Spleen (tissue), 11 donors: Measurements from ENCODE around the gene ZMPSTE24. TPM values are rescaled to one million over a fixed set of nuclear protein-coding genes. Genes with fewer than 3 reads are reported as not detected.

ENCODE experiments used
- DNase-seq: peaks from one replicate; pipeline ENCODE4 v3.0.0-alpha.2; 2020
- H3K27ac ChIP-seq, 8 donors: fragments of 200-600 bp; sonication (generic) in 7 of 8; 1 replicate in 4 of 8; 2 replicates in 4 of 8; pipeline versions ENCODE4 v1.5.0 to v1.8.0; 2016 to 2021; ENCODE audit warnings: inconsistent platforms in 4 of 8, mild to moderate bottlenecking in 4 of 8, moderate library complexity in 1 of 8
- H3K27me3 ChIP-seq, 7 donors: fragments of 200-600 bp; sonication (generic) in 6 of 7; replicated peaks in 1 of 7; 1 replicate in 4 of 7; 2 replicates in 3 of 7; pipeline versions ENCODE4 v1.5.0 to v1.8.0; 2016 to 2021; ENCODE audit warnings: inconsistent platforms in 3 of 7, mild to moderate bottlenecking in 1 of 7
- H3K36me3 ChIP-seq, 6 donors: fragments of 200-600 bp; sonication (generic) in 5 of 6; 1 replicate in 4 of 6; 2 replicates in 2 of 6; pipeline versions ENCODE4 v1.5.0 to v1.8.0; 2016 to 2021; ENCODE audit warnings: inconsistent platforms in 2 of 6
- H3K4me1 ChIP-seq, 6 donors: fragments of 200-600 bp; sonication (generic) in 5 of 6; 1 replicate in 3 of 6; 2 replicates in 3 of 6; pipeline versions ENCODE4 v1.5.0 to v1.8.0; 2016 to 2021; ENCODE audit warnings: inconsistent platforms in 3 of 6
- H3K4me3 ChIP-seq, 8 donors: fragments of 200-600 bp; sonication (generic) in 7 of 8; 1 replicate in 4 of 8; 2 replicates in 4 of 8; pipeline versions ENCODE4 v1.5.0 to v1.8.0; 2016 to 2021; ENCODE audit warnings: inconsistent platforms in 4 of 8, mild to moderate bottlenecking in 4 of 8, moderate library complexity in 2 of 8
- H3K9me3 ChIP-seq, 8 donors: fragments of 200-600 bp; sonication (generic) in 7 of 8; 1 replicate in 4 of 8; 2 replicates in 4 of 8; pipeline versions ENCODE4 v1.5.0 to v1.8.0; 2016 to 2021; ENCODE audit warnings: inconsistent platforms in 4 of 8
- CTCF ChIP-seq, 11 experiments: fragments of 200-600 bp in 7 of 11; fragments of 450-650 bp in 4 of 11; sonication (generic) in 4 of 11; IDR thresholded peaks in 8 of 11; conservative IDR thresholded peaks in 3 of 11; 1 replicate in 7 of 11; 2 replicates in 4 of 11; pipeline versions ENCODE4 v1.4.0 to v1.8.0; 2016 to 2021; ENCODE audit warnings: antibody characterized with exemption in 11 of 11, inconsistent platforms in 4 of 11, mild to moderate bottlenecking in 1 of 11
- POLR2A ChIP-seq, 3 donors: fragments of 450-650 bp; IDR thresholded peaks; one replicate each; pipeline ENCODE4 v1.5.1; 2017; ENCODE audit warnings: antibody characterized with exemption in 3 of 3, mild to moderate bottlenecking in 1 of 3
- POLR2AphosphoS5 ChIP-seq, 3 donors: sonication (generic); formaldehyde crosslinking; IDR thresholded peaks; one replicate each; pipeline ENCODE4 v1.5.1; 2017; ENCODE audit warnings: antibody characterized with exemption in 3 of 3
- WGBS, 5 donors: extraction: QIAGEN DNeasy Blood & Tissue Kit in 3 of 5; methylation state at CpG; one replicate each; pipeline versions ENCODE4 v1.1.5 to v1.1.7; 2013 to 2018; 5-methylcytosine and 5-hydroxymethylcytosine counted together
- intact Hi-C: fragments of 100-400 bp; cut with DNase I; formaldehyde crosslinking; loops from one replicate; pipeline ENCODE4 v1.15.0; 2023; ENCODE audit warnings: low total_unique reads
- polyA plus RNA-seq, 3 donors: library from polyadenylated mRNA; stranded (reverse); fragments of 200-250 nt; gene quantifications; one replicate each; pipeline ENCODE4 v1.2.1, GENCODE V29; 2013
- total RNA-seq, 7 donors: library from RNA; depleted of rRNA in 3 of 7; stranded (reverse); fragments of >200 nt in 3 of 7; fragmentation: NEBNext Ultra II Directional in 4 of 7; extraction: Animal tissue kit (Norgen Biotek cat#: 25700) in 4 of 7; gene quantifications; one replicate each; pipeline versions ENCODE4 v1.1.0 to v1.2.1, GENCODE V29; 2016 to 2021
- donor health status: healthy with polysubstance abuse.
- donor health status: DM: no; HTN: no; CAD: no; lungs with moderate emphysema.
- donor health status: DM: no; HTN: no; CAD: no.
- donor health status: Bipolar disorder and iron deficiency.
- donor health status: healthy.
- donor health status: DM: no; HTN: no; CAD: no.
- donor health status: DM: yes; HTN: yes; CAD: no.

ZMPSTE24 gene
- total and polyA plus RNA-seq, 10 donors: 7.9 to 33.3 (median 23.9) TPM

GRCh38 chr1:40270152-40270834 is 12.3 kb downstream of the ZMPSTE24 start:
- no peak overlapping the region for H3K4me3 ChIP-seq
- no peaks in the 10 kb centered on the region for H3K27me3 ChIP-seq
- WGBS, 5 donors: 34 to 67% (median 58%) methylated on average over 3 of the region's 3 CpGs
- TF ChIP-seq POLR2A (IDR thresholded peaks at IDR 0.05) (no peak), POLR2AphosphoS5 (IDR thresholded peaks at IDR 0.05) (no peak), CTCF (IDR thresholded peaks at IDR 0.05 in 8 of 11, conservative IDR thresholded peaks at IDR 0.05 in 3 of 11) (no peak)
- DNase-seq: no peak
- no peak overlapping the region for H3K27ac ChIP-seq
- H3K36me3 ChIP-seq: peaks cover 0 to 100% (median 69%) of the 10 kb centered on the region in 6 donors
- intact Hi-C loops: no loop called here
- H3K4me1 ChIP-seq: no peaks in the 10 kb centered on the region
- no peaks in the 10 kb centered on the region for H3K9me3 ChIP-seq

GRCh38 chr1:40272653-40273213 is 14.7 kb downstream of the ZMPSTE24 start:
- Histone ChIP-seq H3K27me3 (no peaks in the 10 kb centered on the region), H3K9me3 (no peaks in the 10 kb centered on the region), H3K4me1 (no peaks in the 10 kb centered on the region), H3K27ac (no peak overlapping the region), H3K4me3 (no peak overlapping the region), H3K36me3 (peaks cover 0 to 100% (median 77%) of the 10 kb centered on the region in 6 donors)
- TF ChIP-seq CTCF (IDR thresholded peaks at IDR 0.05 in 8 of 11, conservative IDR thresholded peaks at IDR 0.05 in 3 of 11) (no peak), POLR2A (IDR thresholded peaks at IDR 0.05) (no peak), POLR2AphosphoS5 (IDR thresholded peaks at IDR 0.05) (no peak)
- 80 to 92% (median 91%) methylated on average over 3 of the region's 3 CpGs for WGBS, 5 donors
- no peak for DNase-seq
- intact Hi-C loops: no loop called here

- H3K27me3 ChIP-seq: no peaks in the 10 kb centered on the region
- intact Hi-C loops: no loop called here
- TF ChIP-seq POLR2AphosphoS5 (IDR thresholded peaks at IDR 0.05) (no peak), CTCF (IDR thresholded peaks at IDR 0.05 in 8 of 11, conservative IDR thresholded peaks at IDR 0.05 in 3 of 11) (no peak), POLR2A (IDR thresholded peaks at IDR 0.05) (no peak)
- H3K27ac ChIP-seq: no peak overlapping the region
- no peak overlapping the region for H3K4me3 ChIP-seq
- H3K36me3 ChIP-seq: peaks cover 0 to 95% (median 68%) of the 10 kb centered on the region in 6 donors
- 80 to 92% (median 91%) methylated on average over 4 of the region's 4 CpGs for WGBS, 5 donors
- no peak for DNase-seq
- H3K4me1 ChIP-seq: no peaks in the 10 kb centered on the region
- no peaks in the 10 kb centered on the region for H3K9me3 ChIP-seq
These were observed 15.6 kb downstream of the ZMPSTE24 start for GRCh38 chr1:40273547-40274166.

GRCh38 chr1:40274331-40274730 is 16.3 kb downstream of the ZMPSTE24 start:
- Histone ChIP-seq H3K27ac (no peak overlapping the region), H3K9me3 (no peaks in the 10 kb centered on the region), H3K4me3 (no peak overlapping the region), H3K36me3 (peaks cover 0 to 95% (median 65%) of the 10 kb centered on the region in 6 donors), H3K27me3 (no peaks in the 10 kb centered on the region), H3K4me1 (no peaks in the 10 kb centered on the region)
- no peak for DNase-seq
- TF ChIP-seq POLR2A (IDR thresholded peaks at IDR 0.05) (no peak), POLR2AphosphoS5 (IDR thresholded peaks at IDR 0.05) (no peak), CTCF (IDR thresholded peaks at IDR 0.05 in 8 of 11, conservative IDR thresholded peaks at IDR 0.05 in 3 of 11) (no peak)
- intact Hi-C loops: no loop called here
- 91 to 99% (median 94%) methylated on average over 2 of the region's 2 CpGs for WGBS, 5 donors
